Mucosa of descending colon (tissue), 3 donors: ENCODE results near the gene SYNJ2. TPM values are rescaled to one million over a fixed set of nuclear protein-coding genes. Genes with fewer than 3 reads are reported as not detected.

Experiments used
- ATAC-seq: fragments of 200-7000 bp; cut with Tn5 transposase; one replicate; pipeline ENCODE4 v1.9.1; 2020; ENCODE audit warnings: mild to moderate bottlenecking, moderate library complexity
- DNase-seq, 3 donors: peaks; one replicate each; pipeline ENCODE4 v3.0.0-alpha.2; 2020
- H3K36me3 ChIP-seq: fragments of 200-600 bp; one replicate; pipeline ENCODE4 v1.8.0; 2021; ENCODE audit warnings: low read depth, mild to moderate bottlenecking
- H3K4me1 ChIP-seq: fragments of 200-600 bp; one replicate; pipeline ENCODE4 v1.8.0; 2021; ENCODE audit warnings: low read depth, mild to moderate bottlenecking
- H3K4me3 ChIP-seq: fragments of 200-600 bp; one replicate; pipeline ENCODE4 v1.8.0; 2021; ENCODE audit warnings: mild to moderate bottlenecking
- H3K9me3 ChIP-seq: fragments of 200-600 bp; one replicate; pipeline ENCODE4 v1.8.0; 2021; ENCODE audit warnings: mild to moderate bottlenecking
- intact Hi-C, 2 donors: fragments of 100-400 bp; cut with DNase I in 1 of 2; cut with micrococcal nuclease in 1 of 2; formaldehyde crosslinking; loops; one replicate each; pipeline versions ENCODE4 v1.11.0 to v1.11.1; 2022; cut with DNase I, micrococcal nuclease
- total RNA-seq, 3 donors: library from RNA; stranded (reverse); fragmentation: NEBNext Ultra II Directional in 2 of 3; extraction: Animal tissue kit (Norgen Biotek cat#: 25700) in 2 of 3; gene quantifications; one replicate each; pipeline versions ENCODE4 v1.2.1 to v1.2.4, GENCODE V29; 2021 to 2023
- TF ChIP-seq, protein P1 (sequence below): fragments of 200-600 bp; IDR thresholded peaks from one replicate; pipeline ENCODE4 v1.8.0; 2022; ENCODE audit warnings: antibody characterized with exemption, mild to moderate bottlenecking
- donor health status: DM: no; HTN: no; CAD: no; lungs with moderate emphysema.
- donor health status: DM: no; HTN: no; CAD: no.
- donor health status: DM: no; HTN: yes; CAD: no.

Gene SYNJ2
- total RNA-seq, 3 donors from 2014 or later, result 28.3 to 45.9 (median 39.6) TPM

DNA sequence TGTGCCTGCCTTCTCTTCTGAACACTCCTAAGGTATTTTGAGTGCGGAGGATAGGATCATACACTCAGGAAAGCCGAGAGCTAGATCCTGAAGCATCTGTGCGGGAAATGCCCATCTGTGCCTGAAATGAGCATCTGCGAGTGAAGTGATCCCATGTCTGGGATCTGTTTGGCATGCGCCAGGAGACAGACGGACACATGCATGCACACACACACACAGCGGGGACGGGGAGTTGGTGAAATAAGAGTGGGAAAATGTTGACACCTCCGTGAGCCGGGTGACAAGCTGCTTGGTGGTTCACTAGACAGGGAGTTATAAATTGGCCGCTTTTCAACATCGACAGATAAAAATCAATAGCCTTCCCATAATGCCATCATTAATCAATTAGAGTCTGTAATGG, 13.8 kb downstream of the SYNJ2 start:
- TF ChIP-seq, protein P1, sequence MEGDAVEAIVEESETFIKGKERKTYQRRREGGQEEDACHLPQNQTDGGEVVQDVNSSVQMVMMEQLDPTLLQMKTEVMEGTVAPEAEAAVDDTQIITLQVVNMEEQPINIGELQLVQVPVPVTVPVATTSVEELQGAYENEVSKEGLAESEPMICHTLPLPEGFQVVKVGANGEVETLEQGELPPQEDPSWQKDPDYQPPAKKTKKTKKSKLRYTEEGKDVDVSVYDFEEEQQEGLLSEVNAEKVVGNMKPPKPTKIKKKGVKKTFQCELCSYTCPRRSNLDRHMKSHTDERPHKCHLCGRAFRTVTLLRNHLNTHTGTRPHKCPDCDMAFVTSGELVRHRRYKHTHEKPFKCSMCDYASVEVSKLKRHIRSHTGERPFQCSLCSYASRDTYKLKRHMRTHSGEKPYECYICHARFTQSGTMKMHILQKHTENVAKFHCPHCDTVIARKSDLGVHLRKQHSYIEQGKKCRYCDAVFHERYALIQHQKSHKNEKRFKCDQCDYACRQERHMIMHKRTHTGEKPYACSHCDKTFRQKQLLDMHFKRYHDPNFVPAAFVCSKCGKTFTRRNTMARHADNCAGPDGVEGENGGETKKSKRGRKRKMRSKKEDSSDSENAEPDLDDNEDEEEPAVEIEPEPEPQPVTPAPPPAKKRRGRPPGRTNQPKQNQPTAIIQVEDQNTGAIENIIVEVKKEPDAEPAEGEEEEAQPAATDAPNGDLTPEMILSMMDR, result no peak
- ATAC-seq (no peak), DNase-seq (no peak)
- H3K4me1 ChIP-seq, result peaks cover 16% of the 10 kb centered on the region
- H3K9me3 ChIP-seq, result no peaks in the 10 kb centered on the region
- intact Hi-C loops, result no loop called here
- H3K36me3 ChIP-seq, result no peaks in the 10 kb centered on the region
- no peak overlapping the region for H3K4me3 ChIP-seq

GRCh38 chr6:157996201-157996712, 14.6 kb downstream of the SYNJ2 start:
- DNase-seq, result no peak
- ATAC-seq, result no peak
- H3K9me3 ChIP-seq, result no peaks in the 10 kb centered on the region
- intact Hi-C loops, result no loop called here
- no peaks in the 10 kb centered on the region for H3K36me3 ChIP-seq
- peaks cover 18% of the 10 kb centered on the region for H3K4me1 ChIP-seq
- TF ChIP-seq, protein P1, result no peak
- H3K4me3 ChIP-seq, result no peak overlapping the region

DNA sequence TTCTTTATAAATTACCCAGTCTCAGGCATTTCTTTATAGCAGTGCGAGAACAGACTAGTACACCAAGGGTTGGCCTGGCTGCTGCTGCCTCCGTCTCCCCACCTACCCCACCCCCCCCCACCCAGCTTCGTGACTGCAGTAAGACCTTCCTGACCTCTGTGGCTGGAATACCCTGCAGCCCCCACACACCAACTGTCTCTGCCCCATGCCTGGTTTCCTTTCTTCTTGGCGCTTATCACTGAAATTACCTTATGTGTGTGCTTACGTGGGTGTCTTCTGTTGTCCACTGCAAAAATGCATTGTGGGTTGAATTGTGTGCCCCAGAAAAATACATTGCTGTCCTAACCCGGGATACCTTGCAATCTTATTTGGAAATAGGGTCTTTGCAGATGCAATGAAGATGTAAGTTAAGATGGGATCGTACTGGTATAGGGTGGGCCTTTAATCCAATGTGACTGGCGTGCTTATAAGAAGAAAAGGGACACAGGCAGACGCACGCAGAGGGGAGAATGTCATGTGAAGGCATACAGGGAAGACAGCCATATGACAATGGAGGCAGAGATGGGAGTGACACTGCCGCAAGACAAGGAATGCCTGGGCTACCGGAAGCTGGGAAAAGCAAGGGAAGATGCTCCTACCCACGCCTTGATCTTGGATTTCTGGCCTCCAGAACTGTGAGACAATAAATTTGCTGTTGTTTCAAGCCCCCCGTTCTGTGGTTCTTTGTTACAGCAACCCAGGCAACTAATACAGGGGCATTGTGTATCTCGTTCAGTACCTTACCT, 15.4 kb downstream of the SYNJ2 start:
- Histone ChIP-seq H3K9me3 (no peaks in the 10 kb centered on the region), H3K36me3 (no peaks in the 10 kb centered on the region), H3K4me1 (peaks cover 19% of the 10 kb centered on the region), H3K4me3 (no peak overlapping the region)
- TF ChIP-seq, protein P1, result no peak
- no peak for DNase-seq
- ATAC-seq, result no peak
- intact Hi-C loops, result no loop called here

- TF ChIP-seq, protein P1, result no peak
- H3K4me3 ChIP-seq, result no peak overlapping the region
- ATAC-seq, result no peak
These were observed 16.4 kb downstream of the SYNJ2 start for GRCh38 chr6:157997893-157998608.

DNA sequence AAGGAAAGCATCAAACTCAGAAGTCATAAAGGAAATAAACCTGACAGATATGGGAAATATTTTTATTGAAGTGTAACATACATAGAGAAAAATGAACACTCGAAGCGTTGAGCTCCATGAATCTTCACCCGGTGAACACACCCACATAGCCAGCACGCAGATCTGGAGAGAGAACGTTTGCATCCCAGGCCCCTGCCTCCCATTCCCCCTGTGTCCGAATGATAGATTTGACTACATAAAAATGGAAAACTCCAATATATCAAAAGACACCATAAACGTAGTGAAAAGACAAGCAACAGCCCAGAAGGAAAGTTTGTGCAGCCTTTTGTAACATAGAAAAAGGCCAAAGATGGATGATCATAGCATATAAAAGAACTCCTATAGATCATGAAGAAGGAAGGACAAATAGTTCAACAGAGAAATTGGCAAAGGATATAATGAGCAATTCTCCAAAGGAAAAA, 17.1 kb downstream of the SYNJ2 start:
- intact Hi-C loops, result no loop called here
- H3K36me3 ChIP-seq, result no peaks in the 10 kb centered on the region
- no peak overlapping the region for H3K4me3 ChIP-seq
- no peaks in the 10 kb centered on the region for H3K9me3 ChIP-seq
- no peak for DNase-seq
- ATAC-seq, result no peak
- H3K4me1 ChIP-seq, result peaks cover 35% of the 10 kb centered on the region
- TF ChIP-seq, protein P1, result no peak

More at GRCh38 chr6:157997893-157998608, 16.4 kb downstream of the SYNJ2 start:
- intact Hi-C loops, result no loop called here
- Histone ChIP-seq H3K9me3 (no peaks in the 10 kb centered on the region), H3K36me3 (no peaks in the 10 kb centered on the region), H3K4me1 (peaks cover 28% of the 10 kb centered on the region)
- no peak for DNase-seq
